Colonic mucosa (tissue), 4 donors: ENCODE results near the gene P2RX4. TPM values are rescaled to one million over a fixed set of nuclear protein-coding genes. Genes with fewer than 3 reads are reported as not detected.

ENCODE experiments used
- DNase-seq: peaks from one replicate; pipeline ENCODE4 v3.0.0-alpha.2; 2020
- H3K27ac ChIP-seq: fragments of 200-600 bp; one replicate; pipeline ENCODE4 v1.8.0; 2021
- H3K27me3 ChIP-seq: fragments of 200-600 bp; one replicate; pipeline ENCODE4 v1.8.0; 2021
- H3K36me3 ChIP-seq: fragments of 200-600 bp; one replicate; pipeline ENCODE4 v1.8.0; 2021
- H3K4me1 ChIP-seq: fragments of 200-600 bp; one replicate; pipeline ENCODE4 v1.8.0; 2021; ENCODE audit warnings: mild to moderate bottlenecking
- H3K4me3 ChIP-seq: fragments of 200-600 bp; one replicate; pipeline ENCODE4 v1.8.0; 2021
- H3K9ac ChIP-seq, 2 donors: one replicate each; pipeline ENCODE4 v1.7.0; 2013; ENCODE audit warnings: control low read depth in 2 of 2, low read depth in 2 of 2, low read length in 2 of 2
- H3K9me3 ChIP-seq: fragments of 200-600 bp; one replicate; pipeline ENCODE4 v1.8.0; 2021
- intact Hi-C: fragments of 100-400 bp; cut with DNase I; formaldehyde crosslinking; loops from one replicate; pipeline ENCODE4 v1.14.1; 2022
- total RNA-seq, 2 donors: library from RNA; stranded (reverse); fragmentation: NEBNext Ultra II Directional in 1 of 2; extraction: Animal tissue kit (Norgen Biotek cat#: 25700) in 1 of 2; gene quantifications; one replicate each; pipeline ENCODE4 v1.2.1, GENCODE V29; 2021
- TF ChIP-seq, protein P1 (sequence below): fragments of 200-600 bp; IDR thresholded peaks from one replicate; pipeline ENCODE4 v1.8.0; 2022; ENCODE audit warnings: antibody characterized with exemption, mild to moderate bottlenecking
- donor health status: healthy.
- donor health status: DM: no; HTN: no; CAD: no.
- donor health status: DM: no; HTN: no; CAD: no.

P2RX4 gene
- total RNA-seq, 2 donors from 2014 or later = 82.2 to 123 TPM

GRCh38 chr12:121189131-121189530 is 20.8 kb upstream of the P2RX4 start:
- TF ChIP-seq, protein P1, sequence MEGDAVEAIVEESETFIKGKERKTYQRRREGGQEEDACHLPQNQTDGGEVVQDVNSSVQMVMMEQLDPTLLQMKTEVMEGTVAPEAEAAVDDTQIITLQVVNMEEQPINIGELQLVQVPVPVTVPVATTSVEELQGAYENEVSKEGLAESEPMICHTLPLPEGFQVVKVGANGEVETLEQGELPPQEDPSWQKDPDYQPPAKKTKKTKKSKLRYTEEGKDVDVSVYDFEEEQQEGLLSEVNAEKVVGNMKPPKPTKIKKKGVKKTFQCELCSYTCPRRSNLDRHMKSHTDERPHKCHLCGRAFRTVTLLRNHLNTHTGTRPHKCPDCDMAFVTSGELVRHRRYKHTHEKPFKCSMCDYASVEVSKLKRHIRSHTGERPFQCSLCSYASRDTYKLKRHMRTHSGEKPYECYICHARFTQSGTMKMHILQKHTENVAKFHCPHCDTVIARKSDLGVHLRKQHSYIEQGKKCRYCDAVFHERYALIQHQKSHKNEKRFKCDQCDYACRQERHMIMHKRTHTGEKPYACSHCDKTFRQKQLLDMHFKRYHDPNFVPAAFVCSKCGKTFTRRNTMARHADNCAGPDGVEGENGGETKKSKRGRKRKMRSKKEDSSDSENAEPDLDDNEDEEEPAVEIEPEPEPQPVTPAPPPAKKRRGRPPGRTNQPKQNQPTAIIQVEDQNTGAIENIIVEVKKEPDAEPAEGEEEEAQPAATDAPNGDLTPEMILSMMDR = no peak
- Histone ChIP-seq H3K27ac (no peak overlapping the region), H3K9ac (no peak overlapping the region), H3K36me3 (no peaks in the 10 kb centered on the region), H3K4me3 (no peak overlapping the region), H3K27me3 (no peaks in the 10 kb centered on the region), H3K4me1 (no peaks in the 10 kb centered on the region), H3K9me3 (no peaks in the 10 kb centered on the region)
- DNase-seq = no peak
- intact Hi-C loops = no loop called here

- H3K36me3 ChIP-seq = no peaks in the 10 kb centered on the region
- no peak overlapping the region for H3K9ac ChIP-seq
- no peaks in the 10 kb centered on the region for H3K9me3 ChIP-seq
- H3K4me3 ChIP-seq = no peak overlapping the region
- H3K4me1 ChIP-seq = no peaks in the 10 kb centered on the region
- TF ChIP-seq, protein P1 = no peak
- no peak overlapping the region for H3K27ac ChIP-seq
- DNase-seq = no peak
- no peaks in the 10 kb centered on the region for H3K27me3 ChIP-seq
- intact Hi-C loops = no loop called here
Observed at GRCh38 chr12:121189619-121190155, 20.2 kb upstream of the P2RX4 start.

DNA sequence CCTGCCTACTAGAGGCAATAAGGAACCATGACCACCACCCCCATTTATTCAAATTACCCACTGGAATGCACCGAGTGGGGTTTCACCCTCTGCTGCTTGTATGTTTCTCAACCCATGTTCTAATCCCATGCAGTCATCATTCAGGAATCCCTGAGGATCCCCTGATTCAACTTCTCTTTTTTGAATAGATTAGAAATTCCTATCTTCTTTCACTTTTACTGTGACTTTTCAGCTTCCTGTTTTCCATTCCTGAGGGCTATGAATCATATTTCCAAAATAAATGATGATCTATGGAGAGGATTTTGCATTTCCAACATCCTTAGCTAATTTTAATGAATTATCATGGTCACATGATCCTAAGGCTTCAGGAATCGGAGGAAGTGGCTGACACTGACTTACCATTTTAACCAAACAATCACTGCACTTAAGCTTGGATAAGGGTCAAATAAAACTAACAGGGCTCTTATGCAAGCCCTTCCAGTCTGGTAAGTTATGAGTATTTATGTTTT is 19.4 kb upstream of the P2RX4 start:
- no peaks in the 10 kb centered on the region for H3K4me1 ChIP-seq
- no peaks in the 10 kb centered on the region for H3K9me3 ChIP-seq
- H3K36me3 ChIP-seq = no peaks in the 10 kb centered on the region
- H3K27ac ChIP-seq = no peak overlapping the region
- TF ChIP-seq, protein P1 = no peak
- intact Hi-C loops = no loop called here
- no peak overlapping the region for H3K4me3 ChIP-seq
- no peak for DNase-seq
- no peak overlapping the region for H3K9ac ChIP-seq
- no peaks in the 10 kb centered on the region for H3K27me3 ChIP-seq

DNA sequence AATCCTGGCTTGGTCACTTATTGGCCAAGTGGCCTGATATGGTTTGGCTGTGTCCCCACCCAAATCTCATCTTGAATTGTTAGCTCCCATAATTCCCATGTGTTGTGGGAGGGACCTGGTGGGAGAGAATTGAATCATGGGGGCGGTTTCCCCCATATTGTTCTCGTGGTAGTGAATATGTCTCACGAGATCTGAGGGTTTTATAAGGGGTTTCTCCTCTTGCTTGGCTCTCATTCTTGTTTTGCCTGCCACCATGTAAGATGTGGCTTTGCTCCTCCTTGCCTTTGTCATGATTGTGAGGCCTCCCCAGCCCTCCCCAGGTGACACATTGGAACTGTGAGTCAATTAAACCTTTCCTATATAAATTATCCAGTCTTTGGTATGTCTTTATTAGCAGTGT is 18.8 kb upstream of the P2RX4 start:
- Histone ChIP-seq H3K27ac (no peak overlapping the region), H3K36me3 (no peaks in the 10 kb centered on the region), H3K4me3 (no peak overlapping the region), H3K9ac (no peak overlapping the region), H3K4me1 (no peaks in the 10 kb centered on the region), H3K9me3 (no peaks in the 10 kb centered on the region), H3K27me3 (no peaks in the 10 kb centered on the region)
- no peak for DNase-seq
- TF ChIP-seq, protein P1 = no peak
- intact Hi-C loops = no loop called here

- TF ChIP-seq, protein P1 = no peak
- H3K27ac ChIP-seq = no peak overlapping the region
Observed at GRCh38 chr12:121196902-121197301, 13.0 kb upstream of the P2RX4 start.

More at GRCh38 chr12:121196902-121197301, 13.0 kb upstream of the P2RX4 start:
- Histone ChIP-seq H3K27me3 (no peaks in the 10 kb centered on the region), H3K9me3 (no peaks in the 10 kb centered on the region), H3K9ac (no peak overlapping the region), H3K4me3 (no peak overlapping the region), H3K36me3 (no peaks in the 10 kb centered on the region), H3K4me1 (no peaks in the 10 kb centered on the region)
- DNase-seq = no peak
- intact Hi-C loops = no loop called here
